HepG2 (cell line): Measurements from ENCODE around the gene CMTM4. TPM values are rescaled to one million over a fixed set of nuclear protein-coding genes. Genes with fewer than 3 reads are reported as not detected.

Experiments
- AHR ChIP-seq: IDR thresholded peaks from 2 replicates; pipeline ENCODE4 v1.6.1; 2018; ENCODE audit warnings: missing genetic modification reagents, missing compliant biosample characterization
- BORCS8-MEF2B ChIP-seq: sonication (generic); formaldehyde crosslinking; IDR thresholded peaks from 2 replicates; pipeline ENCODE4 v1.8.0; 2022; ENCODE audit warnings: mild to moderate bottlenecking, missing genetic modification reagents
- CSRNP1 ChIP-seq: sonication (generic); formaldehyde crosslinking; IDR thresholded peaks from 2 replicates; pipeline ENCODE4 v1.8.1; 2023; ENCODE audit warnings: mild to moderate bottlenecking, missing genetic modification reagents
- MED13 ChIP-seq: sonication (generic); formaldehyde crosslinking; IDR thresholded peaks from 2 replicates; pipeline ENCODE4 v1.5.0; 2020; ENCODE audit warnings: missing genetic modification reagents
- NFRKB ChIP-seq: fragments of 450-650 bp; IDR thresholded peaks from 2 replicates; pipeline ENCODE4 v1.6.1; 2017
- SKI ChIP-seq: fragments of 450-650 bp; IDR thresholded peaks from one replicate; pipeline ENCODE4 v1.6.1; 2018; ENCODE audit warnings: mild to moderate bottlenecking; ENCODE audit not compliant: partially characterized antibody
- XBP1 ChIP-seq: sonication (generic); formaldehyde crosslinking; IDR thresholded peaks from 2 replicates; pipeline ENCODE4 v1.5.0; 2020; ENCODE audit warnings: missing genetic modification reagents
- ZNF138 ChIP-seq: sonication (generic); formaldehyde crosslinking; IDR thresholded peaks from 2 replicates; pipeline ENCODE4 v1.5.0; 2020; ENCODE audit warnings: mild to moderate bottlenecking, low read depth, missing genetic modification reagents
- ZNF317 ChIP-seq: sonication (generic); formaldehyde crosslinking; IDR thresholded peaks from 2 replicates; pipeline ENCODE4 v1.5.0; 2020; ENCODE audit warnings: mild to moderate bottlenecking, missing genetic modification reagents
- ZNF407 ChIP-seq: sonication (generic); formaldehyde crosslinking; IDR thresholded peaks from one replicate; pipeline ENCODE4 v1.5.1; 2020; ENCODE audit warnings: mild to moderate bottlenecking, missing genetic modification reagents; ENCODE audit errors: not compliant biosample characterization
- ZNF44 ChIP-seq: sonication (generic); formaldehyde crosslinking; IDR thresholded peaks from 2 replicates; pipeline ENCODE4 v1.5.1; 2020; ENCODE audit warnings: mild to moderate bottlenecking, missing genetic modification reagents
- ZNF670 ChIP-seq: sonication (generic); formaldehyde crosslinking; IDR thresholded peaks from 2 replicates; pipeline ENCODE4 v1.8.0; 2022; ENCODE audit warnings: mild to moderate bottlenecking, missing genetic modification reagents, borderline replicate concordance
- ZNF879 ChIP-seq: sonication (generic); formaldehyde crosslinking; IDR thresholded peaks from 2 replicates; pipeline ENCODE4 v1.8.1; 2023; ENCODE audit warnings: missing genetic modification reagents
- polyA plus RNA-seq, 8 experiments: library from polyadenylated mRNA; depleted of rRNA in 3 of 8; stranded (reverse) in 7 of 8; unstranded in 1 of 8; fragments of >200 nt; fragmentation: Illumina TruSeq in 4 of 8; extraction: Trizol in 4 of 8; gene quantifications; 2 replicates each; pipeline versions ENCODE4 v1.2.1 to v1.2.3, GENCODE V29; 2011 to 2016; ENCODE audit warnings: low read depth in 4 of 8, missing spikeins in 1 of 8, mixed read lengths in 1 of 8; ENCODE audit not compliant: insufficient read depth in 1 of 8
- total RNA-seq, 5 experiments: library from RNA; depleted of rRNA; stranded (reverse); fragments of >200 nt; fragmentation: Illumina TruSeq; extraction: Trizol; gene quantifications; 2 replicates each; pipeline ENCODE4 v1.2.3, GENCODE V29; 2016; ENCODE audit warnings: low read depth in 1 of 5
- TF ChIP-seq, protein P1 (sequence below): sonication (generic); formaldehyde crosslinking; IDR thresholded peaks from 2 replicates; pipeline ENCODE4 v1.4.0; 2020; ENCODE audit warnings: missing genetic modification reagents
- TF ChIP-seq, protein P2 (sequence below): IDR thresholded peaks from 2 replicates; pipeline ENCODE4 v1.6.1; 2012; ENCODE audit warnings: inconsistent platforms

CMTM4 gene
- total and polyA plus RNA-seq, 2 of the 13 experiments (the other 11 are each of a cell fraction or from before 2014, with no cell fraction given) = 32.0 to 36.3 TPM

- TF ChIP-seq, protein P1, sequence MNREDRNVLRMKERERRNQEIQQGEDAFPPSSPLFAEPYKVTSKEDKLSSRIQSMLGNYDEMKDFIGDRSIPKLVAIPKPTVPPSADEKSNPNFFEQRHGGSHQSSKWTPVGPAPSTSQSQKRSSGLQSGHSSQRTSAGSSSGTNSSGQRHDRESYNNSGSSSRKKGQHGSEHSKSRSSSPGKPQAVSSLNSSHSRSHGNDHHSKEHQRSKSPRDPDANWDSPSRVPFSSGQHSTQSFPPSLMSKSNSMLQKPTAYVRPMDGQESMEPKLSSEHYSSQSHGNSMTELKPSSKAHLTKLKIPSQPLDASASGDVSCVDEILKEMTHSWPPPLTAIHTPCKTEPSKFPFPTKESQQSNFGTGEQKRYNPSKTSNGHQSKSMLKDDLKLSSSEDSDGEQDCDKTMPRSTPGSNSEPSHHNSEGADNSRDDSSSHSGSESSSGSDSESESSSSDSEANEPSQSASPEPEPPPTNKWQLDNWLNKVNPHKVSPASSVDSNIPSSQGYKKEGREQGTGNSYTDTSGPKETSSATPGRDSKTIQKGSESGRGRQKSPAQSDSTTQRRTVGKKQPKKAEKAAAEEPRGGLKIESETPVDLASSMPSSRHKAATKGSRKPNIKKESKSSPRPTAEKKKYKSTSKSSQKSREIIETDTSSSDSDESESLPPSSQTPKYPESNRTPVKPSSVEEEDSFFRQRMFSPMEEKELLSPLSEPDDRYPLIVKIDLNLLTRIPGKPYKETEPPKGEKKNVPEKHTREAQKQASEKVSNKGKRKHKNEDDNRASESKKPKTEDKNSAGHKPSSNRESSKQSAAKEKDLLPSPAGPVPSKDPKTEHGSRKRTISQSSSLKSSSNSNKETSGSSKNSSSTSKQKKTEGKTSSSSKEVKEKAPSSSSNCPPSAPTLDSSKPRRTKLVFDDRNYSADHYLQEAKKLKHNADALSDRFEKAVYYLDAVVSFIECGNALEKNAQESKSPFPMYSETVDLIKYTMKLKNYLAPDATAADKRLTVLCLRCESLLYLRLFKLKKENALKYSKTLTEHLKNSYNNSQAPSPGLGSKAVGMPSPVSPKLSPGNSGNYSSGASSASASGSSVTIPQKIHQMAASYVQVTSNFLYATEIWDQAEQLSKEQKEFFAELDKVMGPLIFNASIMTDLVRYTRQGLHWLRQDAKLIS = no peak
- peak; percentile 67 for TF ChIP-seq ZNF407 (CRISPR knock-in tag)
- peak; percentile 88 for TF ChIP-seq SKI
- peak; percentile 93 for TF ChIP-seq BORCS8-MEF2B
- peak; percentile 77; the same call in 1 of the 2 replicates for TF ChIP-seq ZNF138 (CRISPR knock-in tag)
- TF ChIP-seq, protein P2, sequence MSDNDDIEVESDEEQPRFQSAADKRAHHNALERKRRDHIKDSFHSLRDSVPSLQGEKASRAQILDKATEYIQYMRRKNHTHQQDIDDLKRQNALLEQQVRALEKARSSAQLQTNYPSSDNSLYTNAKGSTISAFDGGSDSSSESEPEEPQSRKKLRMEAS = peak; percentile 98
- peak; percentile 77 for TF ChIP-seq ZNF317 (CRISPR knock-in tag)
- TF ChIP-seq ZNF44 (CRISPR knock-in tag) = peak; percentile 36; the same call in 1 of the 2 replicates
- TF ChIP-seq ZNF670 (CRISPR knock-in tag) = no peak; the same call in 1 of the 2 replicates
- TF ChIP-seq CSRNP1 = peak; percentile 84
- TF ChIP-seq AHR (CRISPR knock-in tag) = peak; percentile 91
- no peak for TF ChIP-seq XBP1 (CRISPR knock-in tag)
- peak; percentile 71; the same call in 1 of the 2 replicates for TF ChIP-seq ZNF879
- TF ChIP-seq MED13 = 0 out of 2 replicates have a peak, but pooled peaks have one; percentile 42
- no peak for TF ChIP-seq NFRKB
These were observed 88.1 kb downstream of the CMTM4 start (continued) for GRCh38 chr16:66608241-66609138.
